ENCODE data around the gene SLC18A3.

The SLC18A3 gene

DNA sequence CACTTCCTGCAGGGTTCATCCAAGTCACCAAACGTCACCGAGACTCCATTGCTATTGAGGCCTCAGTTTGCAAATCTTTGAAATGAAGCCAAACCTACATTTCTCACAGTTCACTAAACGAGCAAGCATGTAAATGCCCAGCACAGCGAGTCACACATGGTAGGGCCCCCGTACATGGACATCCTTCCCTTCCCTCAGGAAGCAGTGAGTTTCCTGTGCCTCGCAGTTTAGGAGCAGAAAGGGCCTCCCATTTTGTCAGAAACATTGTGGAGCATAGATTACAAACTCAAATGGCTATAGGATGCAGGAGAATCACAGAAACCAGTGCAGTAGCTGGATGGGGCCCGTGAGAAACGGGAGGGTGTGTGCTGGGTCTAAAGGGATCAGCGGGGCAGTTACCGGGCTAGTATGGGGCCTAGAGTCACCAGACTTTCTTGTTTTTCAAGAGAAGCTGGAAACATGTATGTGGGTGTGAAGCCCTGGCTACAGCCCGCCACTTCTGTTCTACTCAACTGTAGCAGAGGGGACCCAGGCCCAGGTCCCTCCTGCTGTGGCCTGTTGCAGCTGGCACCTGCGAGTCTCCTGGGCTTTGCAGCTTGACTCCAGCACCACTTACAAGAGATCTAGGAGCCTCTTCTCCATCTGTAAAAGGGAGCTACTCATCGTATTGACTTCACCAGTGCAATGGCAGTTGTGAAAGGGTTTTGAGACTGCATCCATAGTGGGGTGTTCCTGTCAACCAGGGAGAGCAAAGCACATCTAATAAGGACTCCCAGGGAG is 14.2 kb upstream of the SLC18A3 start:
- no peak for DNase-seq (ENCODE audit: low spot score)

DNA sequence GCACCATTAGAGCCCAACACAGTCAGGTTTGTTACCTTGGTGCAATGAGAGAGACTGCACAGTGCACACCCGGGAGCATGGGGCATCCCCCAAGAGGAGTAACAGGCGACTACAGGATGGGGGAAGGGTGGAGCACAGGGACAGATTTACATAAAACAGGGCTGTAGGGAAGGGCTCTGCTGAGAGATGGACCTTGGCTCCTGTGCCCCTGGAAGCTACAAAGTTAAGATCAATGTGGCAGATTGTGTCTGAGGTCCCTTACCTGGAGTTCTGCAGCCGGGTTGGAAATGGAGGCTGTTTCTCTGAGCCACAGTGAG is 13.7 kb upstream of the SLC18A3 start:
- no peak for DNase-seq (ENCODE audit: low spot score)

DNA sequence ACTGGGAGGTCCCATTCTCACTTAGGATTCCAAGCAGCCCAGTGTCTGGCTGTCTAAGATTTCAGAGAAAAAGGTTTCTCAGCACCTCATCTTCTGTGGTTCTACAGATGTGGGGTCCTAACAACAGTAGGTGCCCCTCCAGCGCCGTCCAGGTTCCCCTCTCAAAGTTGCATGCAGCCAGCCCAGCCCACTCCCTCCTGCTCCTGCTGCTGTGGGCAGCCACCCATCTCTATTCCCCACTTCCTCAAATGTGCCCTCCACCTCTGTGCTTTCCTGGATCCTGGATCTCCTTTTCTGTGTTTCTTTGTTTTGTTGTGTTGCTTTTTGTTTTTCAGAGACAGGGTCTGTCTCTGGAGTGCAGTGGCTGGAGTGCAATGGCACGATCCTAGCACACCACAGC is 13.3 kb upstream of the SLC18A3 start:
- no peak for DNase-seq (ENCODE audit: low spot score)

DNA sequence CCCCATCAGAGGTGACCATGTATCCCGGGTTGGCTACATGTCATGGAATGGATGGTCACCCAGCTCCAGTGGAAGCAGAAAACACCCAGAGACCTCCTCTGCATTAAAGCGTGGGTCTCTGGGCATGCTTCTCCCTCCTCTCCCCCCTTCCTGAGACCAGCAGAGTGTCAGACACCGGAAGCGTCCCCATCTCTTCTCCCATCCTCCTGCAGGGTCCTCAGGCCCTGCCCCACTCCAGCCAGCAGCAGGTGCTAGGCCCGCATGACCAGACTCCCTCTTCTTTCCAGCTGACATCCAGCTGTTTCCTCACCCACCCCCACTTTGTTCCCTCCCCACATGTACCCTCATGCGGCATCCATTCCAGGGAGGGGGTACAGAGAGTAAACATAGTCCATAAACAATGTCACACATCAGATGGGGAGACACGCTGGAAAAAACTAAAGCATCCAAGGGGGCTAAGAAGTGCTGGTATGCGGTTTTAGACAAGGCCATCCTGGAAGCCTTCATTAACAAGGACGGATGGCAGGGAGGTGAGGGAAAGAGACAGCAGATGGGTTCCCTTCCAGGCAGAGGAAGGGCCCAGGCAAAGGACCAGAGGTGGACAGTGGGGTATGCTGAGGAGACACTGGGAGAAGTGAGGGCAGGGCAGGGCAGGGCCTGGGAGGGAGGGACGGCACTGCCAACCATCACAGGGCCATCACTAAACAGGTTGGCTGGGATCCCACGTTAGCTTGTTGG is 12.5 kb upstream of the SLC18A3 start:
- DNase-seq (ENCODE audit: low spot score) = no peak

DNA sequence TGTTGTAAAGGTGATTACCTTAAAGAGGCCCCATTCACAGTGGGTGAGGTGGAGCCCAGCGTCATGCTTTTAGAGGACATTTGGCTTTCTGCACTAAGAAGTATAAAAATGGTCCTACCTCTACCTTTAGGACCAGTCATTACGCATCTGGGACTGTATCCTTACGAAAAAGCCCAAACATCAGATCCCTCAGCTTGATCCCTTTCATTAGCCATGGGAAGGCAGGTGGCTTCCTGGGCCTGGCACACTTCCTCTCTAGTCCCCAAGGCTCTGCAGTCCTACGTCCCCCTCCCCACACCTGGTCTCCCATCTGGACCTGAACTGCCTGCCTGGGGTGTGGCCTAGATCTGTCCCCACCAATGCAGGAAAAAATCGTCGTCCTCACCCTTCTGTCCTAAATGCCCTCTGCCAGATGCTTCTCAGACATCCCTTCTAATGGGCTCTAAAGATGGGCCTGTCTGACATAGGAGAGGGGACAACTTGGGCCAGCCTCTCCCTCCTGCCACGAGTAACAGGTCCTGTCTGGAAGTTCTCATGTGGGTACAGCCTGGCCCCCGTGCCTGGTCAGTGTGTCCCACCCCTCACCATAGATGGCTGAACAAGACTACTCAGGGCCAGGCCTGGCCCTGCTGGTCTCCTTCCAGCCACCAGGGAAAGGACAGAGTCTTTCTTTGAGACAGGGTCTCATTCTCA is 11.8 kb upstream of the SLC18A3 start:
- DNase-seq (ENCODE audit: low spot score) = no peak

DNA sequence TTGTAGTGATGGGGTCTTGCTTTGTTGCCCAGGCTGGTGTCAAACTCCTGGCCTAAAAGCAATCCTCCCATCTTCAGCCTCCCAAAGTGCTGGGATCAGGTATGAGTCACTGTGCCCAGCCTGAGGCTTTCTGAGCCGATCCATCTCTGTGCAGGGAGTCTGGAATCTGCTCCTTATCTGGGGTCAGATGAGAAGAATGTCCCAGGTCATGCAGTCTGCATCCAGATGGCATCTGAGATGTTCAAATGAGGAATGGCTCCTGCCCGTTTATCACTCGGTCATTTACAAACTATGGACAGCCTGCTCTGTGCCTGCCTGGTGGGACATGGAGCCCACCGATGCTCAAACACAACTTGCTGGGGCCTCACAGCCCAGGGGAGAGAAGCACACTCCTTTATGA is 11.1 kb upstream of the SLC18A3 start:
- no peak for DNase-seq (ENCODE audit: low spot score)

DNA sequence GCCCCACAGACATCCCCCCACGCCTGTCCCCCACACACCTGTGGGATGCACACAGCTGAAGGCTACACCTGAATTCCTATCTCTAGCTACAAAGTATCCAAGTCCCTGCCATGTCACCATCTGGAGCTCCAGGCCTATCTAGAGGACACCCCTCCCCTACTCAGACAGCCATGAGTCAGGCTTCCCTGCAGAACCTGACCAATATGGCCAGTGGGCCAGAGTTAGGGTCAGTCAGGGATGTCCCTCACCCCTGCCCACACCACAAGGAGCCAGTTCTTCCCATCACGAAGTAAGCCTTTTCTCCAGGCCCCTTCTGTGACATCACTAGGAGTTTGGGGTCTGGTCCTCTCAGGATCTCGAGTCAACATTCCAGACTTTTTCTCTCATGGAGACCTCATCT is 10.6 kb upstream of the SLC18A3 start:
- no peak for DNase-seq (ENCODE audit: low spot score)

DNA sequence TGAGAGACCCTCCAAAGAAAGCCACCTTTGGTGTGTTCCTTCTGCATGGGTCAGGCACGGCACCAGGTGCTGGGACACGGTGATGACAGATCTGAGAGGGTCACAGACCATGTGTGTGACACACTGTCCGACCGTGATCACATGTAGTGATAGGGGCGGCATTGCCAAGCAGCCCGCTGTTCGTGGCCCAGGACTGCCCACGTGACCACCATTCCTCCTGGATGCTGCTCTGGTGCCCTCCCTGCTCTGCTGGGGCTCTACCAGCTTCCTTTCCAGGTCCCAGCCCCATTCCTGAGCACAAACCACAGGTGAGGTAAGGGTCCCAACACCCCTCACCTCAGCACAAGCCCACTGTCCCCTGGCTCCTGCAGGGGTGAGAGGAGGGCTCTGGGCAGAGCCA is 10.1 kb upstream of the SLC18A3 start:
- no peak for DNase-seq (ENCODE audit: low spot score)

DNA sequence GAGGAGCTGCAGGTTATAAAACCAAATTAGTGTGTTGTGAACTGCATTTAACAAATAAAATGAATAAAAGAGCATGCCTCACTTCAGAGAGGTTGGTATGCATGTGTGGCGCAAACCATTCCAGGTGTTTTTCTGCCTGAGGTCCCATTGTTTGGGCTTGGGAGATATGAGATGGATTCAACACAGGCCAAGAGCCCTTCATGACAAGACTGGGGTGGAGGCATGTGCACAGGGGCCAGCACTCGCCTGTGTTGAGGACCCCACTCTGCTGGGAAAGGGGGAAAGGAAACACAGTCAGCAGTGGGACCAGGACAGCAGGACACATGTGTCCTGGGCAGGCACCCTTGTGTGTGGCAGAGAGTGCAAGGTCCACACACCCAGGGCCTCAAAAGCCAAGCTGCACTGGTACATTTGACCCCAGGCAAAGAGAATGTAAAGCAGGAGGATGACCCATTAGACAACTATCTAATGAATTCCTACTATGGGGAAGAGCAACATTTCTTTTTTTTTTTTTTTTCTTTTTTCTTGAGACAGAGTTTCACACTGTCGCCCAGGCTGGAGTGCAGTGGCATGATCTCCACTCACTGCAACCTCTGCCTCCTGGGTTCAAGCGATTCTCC is 9.2 kb upstream of the SLC18A3 start:
- no peak for DNase-seq (ENCODE audit: low spot score)

DNA sequence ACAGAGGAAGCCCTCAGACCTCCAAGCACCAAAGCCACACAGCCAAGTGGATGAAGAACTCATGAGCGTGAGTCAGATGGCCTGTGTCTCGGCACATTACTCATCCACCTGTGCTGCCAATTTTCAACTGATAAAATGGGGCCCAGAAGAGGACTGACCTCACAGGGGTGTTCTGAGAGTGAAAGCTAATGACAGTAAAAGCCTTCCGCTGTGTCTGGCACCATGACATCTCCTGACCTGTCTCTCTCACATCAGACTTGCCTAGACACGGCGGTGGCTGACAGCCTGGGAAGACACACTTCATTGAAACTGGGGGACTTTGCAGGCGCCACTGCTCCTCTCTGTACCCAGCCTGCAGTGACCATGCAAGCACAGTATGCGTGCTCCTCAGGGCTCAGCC is 8.3 kb upstream of the SLC18A3 start:
- DNase-seq (ENCODE audit: low spot score) = no peak

DNA sequence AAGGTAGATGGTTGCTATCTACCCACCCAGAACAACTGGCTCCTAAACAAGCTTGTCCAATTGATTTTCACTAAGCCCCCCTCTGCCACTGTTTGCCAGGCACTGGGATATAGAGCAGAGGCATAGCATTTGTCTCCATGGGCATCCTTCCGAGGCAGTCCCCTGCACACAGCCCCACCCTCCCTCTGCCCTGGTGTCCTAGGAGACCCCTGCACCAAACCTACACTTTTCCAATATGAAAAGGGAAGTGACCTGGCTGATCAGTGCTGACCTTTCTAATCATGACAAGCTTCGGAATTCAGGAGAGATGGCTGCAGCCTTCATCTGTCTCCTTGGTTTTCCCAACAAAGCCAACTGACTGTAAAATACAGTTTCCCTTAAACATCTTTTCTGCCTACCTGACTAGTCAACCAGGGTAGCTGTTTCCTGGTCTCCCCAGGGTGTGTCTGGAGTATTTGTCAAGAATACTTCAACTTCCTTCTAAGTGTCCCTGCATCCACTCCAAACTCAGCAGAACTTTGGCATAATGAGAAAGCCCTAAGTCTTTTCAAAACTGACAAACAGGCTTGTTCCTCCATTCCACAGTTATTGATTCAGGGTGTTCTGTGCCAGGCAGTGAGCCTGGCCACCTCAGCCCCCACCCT is 7.6 kb upstream of the SLC18A3 start:
- no peak for DNase-seq (ENCODE audit: low spot score)

DNA sequence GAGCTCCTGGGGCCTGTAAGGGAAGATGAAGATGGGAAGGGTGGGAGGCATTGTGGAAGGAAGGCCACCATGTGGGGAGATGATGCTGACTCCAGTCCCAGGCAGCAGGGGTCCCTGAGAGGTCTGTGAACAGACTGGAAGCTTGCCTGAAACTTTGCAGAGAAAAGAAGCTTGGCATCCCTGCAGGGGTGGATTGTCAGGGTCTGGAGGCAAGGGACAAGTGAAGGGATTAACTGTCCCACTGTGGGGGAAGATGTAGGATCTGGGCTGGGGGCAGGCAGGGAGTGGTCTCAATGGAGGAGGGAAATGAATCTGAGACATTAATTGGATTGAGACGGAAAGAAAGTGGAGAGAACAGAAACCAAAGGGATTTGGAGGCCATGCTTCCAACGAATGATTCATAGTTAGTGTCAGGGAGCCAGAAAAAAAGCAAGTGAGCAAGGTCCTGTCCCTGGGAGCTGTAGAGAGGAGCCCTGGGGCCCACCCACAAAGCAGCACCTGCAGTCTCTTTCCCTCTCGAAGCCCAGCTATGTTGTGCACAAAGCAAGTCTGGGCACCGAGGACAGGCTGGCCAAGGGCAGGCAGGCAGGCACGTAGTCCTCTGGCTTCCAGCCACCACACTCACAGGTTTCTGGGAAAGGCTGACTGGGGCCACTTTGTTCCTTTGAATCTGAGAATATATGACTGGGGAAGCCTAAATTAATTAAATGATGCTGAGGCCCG is 4.7 kb upstream of the SLC18A3 start:
- DNase-seq (ENCODE audit: low spot score) = no peak

DNA sequence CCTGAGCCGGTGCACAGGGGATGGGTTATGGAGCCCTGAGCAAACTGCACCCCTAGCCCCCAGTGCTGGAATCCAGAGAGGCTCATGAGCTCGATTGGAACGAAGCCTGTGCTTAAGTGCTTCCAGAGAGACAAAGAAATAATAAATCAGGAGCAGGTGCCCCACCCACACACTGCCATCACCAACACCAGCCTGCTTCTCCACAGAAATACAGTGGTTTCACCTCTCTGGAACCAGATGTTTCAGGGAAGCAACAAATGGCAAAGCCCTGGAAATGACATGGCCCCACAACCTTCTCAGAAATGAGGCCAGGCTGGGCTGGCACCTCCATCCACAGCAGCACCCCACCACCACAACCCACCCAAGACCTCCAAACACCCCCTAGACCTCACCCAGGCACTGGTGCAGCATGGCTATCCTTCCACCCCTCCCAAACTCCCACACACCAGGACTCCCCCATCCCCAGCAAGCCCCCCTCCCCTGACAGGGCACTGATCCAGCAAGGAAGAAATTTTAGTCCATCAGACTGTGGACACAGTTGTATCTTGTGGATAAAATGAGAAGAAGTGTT is 4.1 kb upstream of the SLC18A3 start:
- no peak for DNase-seq (ENCODE audit: low spot score)

DNA sequence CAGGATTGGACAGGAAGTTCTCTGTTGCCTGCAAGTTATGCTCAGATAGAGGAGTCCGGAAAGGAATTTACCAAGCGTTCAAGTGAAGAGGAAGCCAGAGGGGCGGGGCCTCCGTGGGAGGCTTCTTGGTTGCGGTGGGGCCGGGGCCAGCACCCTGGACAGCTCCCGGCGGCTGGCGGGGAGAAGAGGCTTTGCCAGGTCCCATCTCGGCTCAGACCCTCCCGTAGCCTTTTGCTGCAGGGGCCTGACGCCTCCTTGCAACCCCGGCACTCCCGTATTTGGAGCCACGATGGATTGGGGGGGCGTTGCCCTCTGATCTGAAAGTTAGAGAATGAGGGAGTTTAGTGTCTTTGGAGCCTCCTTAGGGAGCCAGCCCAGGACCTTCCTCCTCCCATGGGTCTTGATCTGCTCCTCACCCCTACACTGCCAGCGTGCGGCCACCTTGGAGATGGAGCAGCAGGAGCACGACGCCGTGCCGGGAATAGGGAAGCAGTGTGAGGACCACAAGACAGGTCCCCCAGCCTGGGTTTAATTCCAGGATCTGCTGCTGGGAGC is 3.1 kb upstream of the SLC18A3 start:
- no peak for DNase-seq (ENCODE audit: low spot score)

DNA sequence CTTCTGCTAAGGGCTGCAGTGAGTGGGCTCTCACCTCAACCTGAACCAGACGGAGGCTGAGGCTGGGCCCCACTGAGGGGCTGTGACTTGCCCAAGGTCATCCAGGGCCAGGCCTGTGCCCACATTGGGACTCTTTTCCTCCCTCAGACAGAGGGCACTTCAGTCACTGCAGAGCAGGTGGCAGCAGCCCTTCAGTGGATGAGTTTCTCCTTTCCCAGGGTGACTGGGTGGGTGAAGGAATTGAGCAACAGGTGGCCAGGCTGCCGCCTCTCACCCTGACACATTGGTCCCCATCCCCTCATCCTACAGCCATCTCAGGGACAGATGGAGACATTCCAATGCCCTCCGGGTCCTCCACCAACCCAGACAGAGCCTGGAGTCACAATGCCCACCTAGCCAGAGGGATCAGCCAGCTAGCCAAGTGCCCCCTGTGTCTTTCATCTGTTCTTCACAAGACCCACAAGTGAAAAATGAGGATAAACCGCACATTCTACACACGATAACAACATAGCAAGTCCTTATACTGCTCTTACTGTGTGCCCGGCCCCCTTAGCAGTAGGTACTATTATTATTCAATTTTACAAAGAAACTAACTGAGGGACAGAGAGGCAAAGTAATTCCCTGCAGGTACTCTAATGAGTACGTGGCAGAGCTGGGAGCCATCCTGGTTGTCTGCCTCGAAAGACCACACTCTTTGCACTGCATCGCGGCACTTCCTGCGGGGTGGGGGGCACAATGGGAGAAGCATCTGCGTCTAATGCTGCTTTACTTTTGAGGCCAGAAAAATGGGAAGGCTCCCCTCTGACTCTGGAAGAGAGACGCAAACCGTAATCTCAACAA is 1.7 kb upstream of the SLC18A3 start:
- no peak for DNase-seq (ENCODE audit: low spot score)

DNA sequence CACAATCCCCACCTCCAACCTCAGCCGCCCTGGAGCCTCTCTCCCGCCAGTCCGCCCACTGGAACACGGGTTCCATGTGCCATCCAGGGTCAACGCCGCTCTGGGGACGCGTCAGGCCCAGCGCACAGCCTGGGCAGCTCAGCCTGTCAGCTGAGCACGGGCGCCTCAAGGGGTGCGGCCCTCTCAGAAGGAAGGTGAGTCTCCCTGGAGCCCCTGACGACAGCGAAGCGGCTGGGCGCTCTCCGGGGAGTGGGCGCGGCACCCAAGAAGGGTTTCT is 1.2 kb upstream of the SLC18A3 start:
- DNase-seq (ENCODE audit: low spot score) = peak; percentile 49

DNA sequence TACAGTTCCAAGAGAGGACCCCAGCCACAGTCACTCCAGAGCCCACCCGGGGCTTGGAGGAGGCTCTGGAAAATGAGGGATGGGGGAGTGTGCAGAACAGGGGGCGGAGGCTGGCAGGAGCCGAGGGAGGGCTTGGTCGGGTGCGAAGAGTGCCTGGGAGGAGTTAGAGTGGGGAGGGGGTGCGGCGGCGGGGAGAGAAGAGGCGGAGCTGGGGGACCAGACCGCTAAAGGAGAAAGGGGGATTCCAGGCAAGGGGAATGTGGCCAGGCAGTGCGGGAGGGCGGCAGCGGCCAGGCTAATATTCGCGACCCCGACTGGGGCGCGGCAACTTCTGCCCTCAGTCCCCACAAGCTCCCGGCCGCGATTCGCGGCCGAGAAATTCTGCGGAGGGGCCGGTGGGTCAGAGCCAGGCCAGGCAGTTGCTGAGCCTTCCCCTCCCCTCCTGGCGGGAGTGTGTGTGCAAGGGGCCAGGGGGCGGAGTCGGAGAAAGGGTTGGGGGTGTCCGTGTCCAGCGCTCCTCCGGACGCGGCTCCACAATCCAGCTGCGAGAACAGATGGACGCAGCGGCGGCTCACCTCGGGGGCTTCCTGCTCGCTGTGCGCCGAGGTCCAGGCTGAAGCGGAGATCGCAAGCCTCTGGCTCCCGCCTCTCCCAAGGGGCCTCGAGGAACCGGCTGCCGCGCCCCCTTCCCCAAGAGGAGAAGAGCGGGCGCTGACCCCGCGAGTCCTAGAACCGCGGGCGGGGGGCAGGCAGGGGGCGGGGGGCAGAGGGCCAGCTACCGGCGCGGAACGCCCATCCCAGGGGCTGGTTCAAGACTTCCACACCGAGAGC is 612 bp upstream of the SLC18A3 start:
- DNase-seq (ENCODE audit: low spot score) = peak; percentile 80

DNA sequence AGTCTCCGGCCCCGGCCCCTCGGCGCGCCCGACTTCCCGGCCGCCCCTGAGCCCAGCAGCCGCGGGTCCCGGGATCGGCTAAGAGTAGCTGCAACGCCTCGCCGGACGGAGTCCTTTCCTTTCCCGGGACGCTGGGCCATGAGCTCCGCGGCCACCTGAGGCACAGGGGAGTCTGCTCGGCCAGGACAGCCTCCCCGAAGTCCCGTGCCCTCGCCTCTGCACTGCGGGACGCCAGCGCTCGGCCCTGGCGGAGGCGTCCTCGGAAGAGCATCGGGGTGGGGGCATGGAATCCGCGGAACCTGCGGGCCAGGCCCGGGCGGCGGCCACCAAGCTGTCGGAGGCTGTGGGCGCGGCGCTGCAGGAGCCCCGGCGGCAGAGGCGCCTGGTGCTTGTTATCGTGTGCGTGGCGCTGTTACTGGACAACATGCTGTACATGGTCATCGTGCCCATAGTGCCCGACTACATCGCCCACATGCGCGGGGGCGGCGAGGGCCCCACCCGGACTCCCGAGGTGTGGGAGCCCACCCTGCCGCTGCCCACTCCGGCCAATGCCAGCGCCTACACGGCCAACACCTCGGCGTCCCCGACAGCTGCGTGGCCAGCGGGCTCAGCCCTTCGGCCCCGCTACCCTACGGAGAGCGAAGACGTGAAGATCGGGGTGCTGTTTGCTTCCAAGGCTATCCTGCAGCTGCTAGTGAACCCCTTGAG is 502 bp downstream of the SLC18A3 start:
- DNase-seq (ENCODE audit: low spot score) = no peak

Data from SK-N-DZ (cell line).